Measurements from ENCODE around the gene DCAF12. TPM values are rescaled to one million over a fixed set of nuclear protein-coding genes. Genes with fewer than 3 reads are reported as not detected.
A peak's percentile ranks its signal among the peaks of the same experiment; 100 is the strongest.
"Not testable (repeated sequence)": the region's sequence is repeated elsewhere in the genome, so short reads cannot be mapped to it uniquely, and the experiment has no call there.

Gene DCAF12
- 10 to 100 TPM; 60.5 to 66.2 (median 63.3) TPM for polyA plus RNA-seq (ENCODE audit: insufficient read length in 4 of 4)

DNA sequence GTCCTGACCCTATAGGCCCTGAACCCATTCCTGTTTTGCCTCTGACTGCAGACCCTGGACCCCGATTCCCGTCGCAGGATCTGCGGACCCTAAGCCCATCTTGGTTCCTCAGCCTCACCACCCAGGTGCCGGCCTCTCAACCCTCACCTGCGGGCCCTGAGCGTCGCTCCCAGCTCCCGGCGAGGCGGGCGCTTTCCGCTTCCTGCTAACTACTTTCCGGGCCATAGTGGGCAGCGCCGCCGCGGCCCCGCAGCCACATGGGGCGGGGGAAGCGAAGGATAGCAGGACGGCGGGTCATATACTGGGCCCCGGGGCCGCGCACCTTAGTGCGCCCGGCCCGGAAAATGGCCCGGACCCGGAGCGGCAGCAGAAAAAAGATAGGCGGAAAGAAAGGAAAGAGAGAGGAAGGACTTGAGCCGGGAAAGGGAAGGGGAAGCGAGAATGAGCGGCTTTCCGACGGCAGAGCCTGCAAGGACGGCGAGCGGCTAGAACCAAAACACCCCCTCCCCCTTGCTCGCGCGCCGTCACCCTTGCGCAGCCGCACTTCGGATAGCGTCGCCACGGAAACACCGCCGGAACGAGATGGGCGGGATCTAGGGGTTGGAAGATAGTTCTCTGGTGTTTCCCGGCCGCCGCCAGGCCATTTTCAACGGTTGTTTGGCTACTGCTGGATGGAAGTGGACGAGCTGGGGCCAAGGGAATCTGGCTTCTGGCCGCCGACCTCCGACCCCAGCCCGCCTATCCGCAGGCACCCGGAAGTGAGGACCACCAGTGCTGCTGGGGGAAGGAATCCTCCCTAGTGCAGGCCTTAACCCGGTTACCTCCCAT is at the start of gene DCAF12:
DCAF12 (minus strand) TSS at position 492 of the 828 bp plus-strand sequence; CDS start at position 225, 267 bp downstream.
- DNase-seq (ENCODE audit: low read depth in 4 of 4, low spot score in 3 of 4), result peak; percentile 86 to 90 (median 88)

DNA sequence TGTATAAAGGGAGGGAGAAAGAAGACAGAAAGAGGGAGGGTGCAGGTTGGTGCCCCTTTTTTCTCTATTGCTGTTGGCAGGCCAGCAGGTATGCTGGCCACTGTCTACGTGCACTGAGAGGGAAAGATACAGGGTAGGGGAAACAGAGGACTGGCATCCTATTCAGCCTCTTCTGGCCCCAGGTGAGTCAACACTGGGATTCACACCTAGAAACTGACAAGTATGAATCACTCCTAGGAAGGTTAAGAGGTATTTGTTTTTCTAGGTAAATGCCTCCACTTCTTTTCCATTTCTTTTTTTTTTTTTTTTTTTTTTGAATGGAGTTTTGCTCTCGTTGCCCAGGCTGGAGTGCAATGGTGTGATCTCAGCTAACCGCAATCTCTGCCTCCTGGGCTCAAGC is 49.6 kb upstream of the DCAF12 start:
- no peak for DNase-seq (ENCODE audit: low read depth in 4 of 4, low spot score in 3 of 4)

DNA sequence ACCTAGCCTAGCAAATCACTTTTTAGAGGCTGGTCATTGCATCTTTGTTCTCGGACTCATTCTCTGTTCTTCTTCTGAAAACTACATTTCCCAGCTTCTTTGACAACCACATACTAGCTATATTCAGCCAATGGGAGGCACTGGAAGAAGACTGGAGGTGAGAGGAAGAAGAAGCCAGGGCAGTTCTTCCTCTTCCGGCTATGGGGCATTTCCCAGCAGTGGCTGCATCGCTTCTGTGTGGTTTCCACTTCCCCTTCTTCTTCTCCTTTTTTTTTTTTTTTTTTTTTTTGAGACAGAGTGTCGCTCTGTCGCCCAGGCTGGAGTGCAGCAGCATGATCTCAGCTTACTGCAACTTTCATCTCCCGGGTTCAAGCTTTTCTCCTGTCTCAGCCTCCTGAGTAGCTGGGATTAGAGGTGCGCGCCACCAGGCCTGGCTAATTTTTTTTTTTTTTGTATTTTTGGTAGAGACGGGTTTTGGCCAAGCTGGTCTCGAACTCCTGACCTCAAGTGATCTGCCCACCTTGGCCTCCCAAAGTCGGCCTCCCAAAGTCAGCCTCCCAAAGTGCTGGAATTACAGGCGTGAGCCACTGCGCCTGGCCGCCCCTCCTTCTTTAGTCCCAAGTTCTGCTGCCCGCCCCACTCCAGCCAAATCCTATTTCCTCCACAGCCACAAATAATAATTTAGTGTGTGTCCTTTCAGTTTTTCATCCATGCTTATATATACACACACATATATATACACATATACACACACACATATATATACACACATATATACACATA is 45.4 kb upstream of the DCAF12 start:
- DNase-seq (ENCODE audit: low read depth in 4 of 4, low spot score in 3 of 4), result no peak

DNA sequence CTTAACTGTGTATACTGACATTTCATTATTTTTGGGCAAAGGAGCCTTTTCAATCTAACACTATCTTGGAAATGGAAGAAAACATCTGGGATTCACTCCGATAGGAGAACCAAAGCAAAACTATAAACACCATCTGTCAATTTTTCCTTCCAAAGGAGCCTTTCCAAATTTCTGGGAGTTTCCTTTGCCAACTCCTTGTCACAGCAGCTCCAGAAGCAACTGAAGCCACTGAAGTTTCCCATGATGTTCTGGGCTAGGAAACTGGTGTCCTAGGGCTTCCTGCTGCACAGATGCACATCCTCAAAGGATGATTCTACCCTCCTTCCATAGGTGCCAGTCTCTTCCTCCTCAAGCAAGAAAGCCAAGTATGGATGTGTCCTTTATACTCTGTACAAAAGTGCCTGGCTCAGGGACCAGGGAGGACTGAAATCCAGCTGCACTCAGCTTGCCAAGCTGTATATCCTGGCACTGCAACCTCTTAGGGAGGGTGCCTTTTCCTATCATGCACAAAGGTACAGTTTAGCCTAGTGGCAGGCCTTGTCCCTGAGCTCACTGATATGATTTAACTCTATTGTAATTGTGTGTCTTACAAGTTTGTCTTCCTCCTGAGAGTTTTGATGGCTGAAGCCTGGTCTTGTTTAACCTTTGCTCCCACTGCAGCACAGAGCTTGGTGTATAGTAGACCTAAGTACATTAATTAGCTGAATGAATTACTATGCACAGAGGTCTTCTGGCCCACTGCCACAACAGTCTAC is 43.9 kb upstream of the DCAF12 start:
- DNase-seq (ENCODE audit: low read depth in 4 of 4, low spot score in 3 of 4), result no peak

DNA sequence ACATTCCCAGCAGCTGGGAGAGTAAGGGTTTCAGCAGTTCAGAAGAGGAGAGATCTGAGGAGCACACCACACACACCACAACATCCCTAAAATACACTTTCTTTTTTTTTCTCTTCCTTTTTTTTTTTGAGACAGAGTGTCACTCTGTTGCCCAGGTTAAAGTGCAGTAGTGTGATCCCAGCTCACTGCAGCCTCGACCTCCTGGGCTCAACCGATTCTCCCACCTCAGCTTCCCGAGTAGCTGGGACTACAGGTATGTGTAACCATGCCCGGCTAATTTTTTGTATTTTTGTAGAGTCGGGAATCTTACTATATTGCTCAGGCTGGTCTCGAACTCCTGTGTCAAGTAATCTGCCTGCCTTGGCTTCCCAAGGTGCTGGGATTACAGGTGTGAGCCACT is 42.6 kb upstream of the DCAF12 start:
- no peak for DNase-seq (ENCODE audit: low read depth in 4 of 4, low spot score in 3 of 4)

DNA sequence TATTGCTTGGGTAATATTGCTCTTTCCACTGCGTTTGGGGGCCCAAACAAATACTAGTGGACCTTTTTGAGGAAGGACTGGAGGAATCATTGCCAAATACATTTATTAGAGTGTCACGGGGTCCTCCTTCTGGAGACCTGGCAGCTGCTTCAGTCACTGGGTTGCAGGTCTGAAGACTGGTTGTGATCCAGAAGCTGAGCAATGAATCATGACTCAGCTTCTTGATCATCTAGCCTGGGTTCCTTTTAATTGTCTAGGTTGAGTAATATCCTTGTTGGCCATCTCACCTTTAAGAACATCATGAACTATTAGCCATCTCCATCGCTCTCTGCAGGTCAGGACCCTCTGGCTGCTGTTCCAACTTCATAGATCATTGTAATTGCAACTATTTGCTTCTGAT is 36.9 kb upstream of the DCAF12 start:
- DNase-seq (ENCODE audit: low read depth in 4 of 4, low spot score in 3 of 4), result no peak

DNA sequence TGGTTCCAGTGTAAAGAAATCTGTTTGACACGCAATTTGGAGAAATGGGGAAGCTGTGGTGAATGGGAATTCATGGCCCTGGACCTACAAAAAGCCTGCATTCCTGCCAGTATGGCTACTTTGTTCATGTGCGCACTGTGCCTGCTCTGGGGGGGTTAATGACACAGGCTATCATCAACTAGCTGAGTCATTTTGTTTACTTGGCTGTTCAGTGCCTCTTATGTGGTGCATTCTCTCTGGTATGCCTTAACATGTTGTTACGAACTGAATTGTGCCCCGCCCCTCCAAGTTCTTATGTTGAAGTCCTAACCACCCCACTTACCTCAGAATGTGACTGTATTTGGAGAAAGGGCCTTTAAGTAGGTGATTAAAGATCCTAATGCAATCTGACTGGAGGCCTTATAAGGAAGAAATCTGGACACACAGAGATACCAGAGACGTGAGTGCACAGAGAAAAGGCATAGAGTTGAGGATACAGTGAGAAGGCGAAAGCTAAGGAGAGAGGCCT is 31.9 kb upstream of the DCAF12 start:
- DNase-seq (ENCODE audit: low read depth in 4 of 4, low spot score in 3 of 4), result no peak

DNA sequence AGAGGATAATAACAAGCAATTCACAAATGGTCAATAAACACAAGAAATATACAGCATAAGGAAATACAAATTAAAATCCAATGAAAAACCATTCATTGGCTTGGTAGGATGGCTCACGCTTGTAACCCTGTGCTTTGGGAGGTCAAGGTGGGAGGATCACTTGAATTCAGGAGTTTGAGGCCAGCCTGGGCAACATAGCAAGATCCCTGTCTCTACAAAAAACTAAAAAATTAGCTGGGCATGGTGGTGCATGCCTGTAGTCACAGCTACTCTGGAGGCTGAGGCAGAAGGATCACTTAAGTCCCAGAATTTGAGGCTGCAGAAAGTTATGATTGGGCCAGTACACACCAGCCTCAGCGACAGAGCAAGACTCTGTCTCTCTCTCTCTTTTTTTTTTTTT is 31.4 kb upstream of the DCAF12 start:
- DNase-seq (ENCODE audit: low read depth in 4 of 4, low spot score in 3 of 4), result no peak

DNA sequence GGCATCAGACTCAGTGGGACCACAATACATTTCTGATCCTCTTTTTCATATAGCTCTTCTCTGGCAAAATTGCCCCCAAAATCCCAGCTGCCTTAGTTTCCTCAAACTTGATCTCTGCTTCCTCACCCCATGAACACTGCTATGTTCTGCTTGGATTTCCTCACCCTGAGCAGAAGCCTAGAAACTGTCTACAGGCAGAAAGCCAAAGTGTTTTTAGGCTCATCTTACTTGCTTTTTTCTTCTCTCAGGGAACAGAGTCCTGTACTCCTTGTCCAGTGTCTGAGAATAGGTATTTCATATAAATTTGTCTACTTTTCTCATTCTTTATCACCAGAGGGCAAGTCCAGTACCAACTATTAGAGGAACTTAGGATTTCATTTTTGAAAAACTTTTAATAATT is 30.8 kb upstream of the DCAF12 start:
- DNase-seq (ENCODE audit: low read depth in 4 of 4, low spot score in 3 of 4), result no peak

DNA sequence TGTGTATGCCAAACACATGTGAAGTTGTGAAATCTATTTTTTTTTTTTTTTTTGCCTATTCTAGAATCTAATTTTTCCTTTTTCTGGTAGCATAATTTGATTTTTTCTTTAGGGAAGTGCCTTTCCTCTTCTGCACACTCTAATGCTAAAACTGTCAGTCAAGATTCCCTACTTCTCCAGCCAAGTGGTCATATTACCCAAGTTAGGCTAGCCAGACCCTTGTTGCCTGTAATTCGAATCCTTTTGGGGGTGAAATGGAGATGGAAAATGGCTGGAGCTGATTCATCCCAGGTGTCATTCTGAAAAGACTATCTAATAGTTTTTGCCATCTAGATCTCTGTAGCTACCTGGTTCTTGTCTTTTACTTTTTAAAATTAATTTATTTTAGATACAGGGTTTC is 27.6 kb upstream of the DCAF12 start:
- DNase-seq (ENCODE audit: low read depth in 4 of 4, low spot score in 3 of 4), result no peak

DNA sequence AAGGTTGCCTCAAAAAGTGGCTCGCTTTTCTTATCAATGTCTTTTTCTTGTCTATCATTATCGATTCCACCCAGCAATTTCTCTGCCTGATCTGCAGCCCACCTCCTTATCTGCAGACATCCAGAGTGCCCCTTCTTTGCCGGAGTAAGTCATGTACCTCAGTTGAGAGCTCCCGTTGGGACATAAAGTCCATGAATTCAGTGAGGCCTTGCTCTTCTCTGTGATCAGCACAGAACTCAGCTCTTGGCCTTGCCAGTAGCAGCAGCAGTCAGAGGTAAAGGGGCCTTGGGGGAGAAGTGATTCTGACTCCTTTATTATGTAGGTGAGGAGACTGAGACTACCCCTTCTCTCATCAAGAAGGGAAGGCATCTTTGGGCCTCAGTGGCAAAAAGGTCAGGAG is 24.9 kb upstream of the DCAF12 start:
- no peak for DNase-seq (ENCODE audit: low read depth in 4 of 4, low spot score in 3 of 4)

DNA sequence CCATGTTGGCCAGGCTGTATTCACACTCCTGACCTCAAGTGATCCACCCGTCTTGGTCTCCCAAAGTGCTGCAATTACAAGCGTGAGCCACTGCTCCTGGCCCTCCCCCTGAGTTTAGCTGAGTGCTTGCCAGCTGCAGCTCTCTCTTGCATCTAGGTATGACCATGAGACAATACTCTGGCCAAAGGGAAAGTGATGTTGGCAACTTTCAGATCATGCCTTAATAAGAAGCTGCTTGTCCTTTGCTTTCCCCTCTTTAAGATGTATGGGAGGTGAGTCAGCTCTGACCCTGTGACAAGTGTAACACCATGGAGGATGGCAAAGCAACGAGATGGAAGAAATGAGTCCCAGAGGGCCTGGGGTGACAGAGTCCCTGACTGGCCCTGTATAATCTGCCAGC is 18.7 kb upstream of the DCAF12 start:
- no peak for DNase-seq (ENCODE audit: low read depth in 4 of 4, low spot score in 3 of 4)

DNA sequence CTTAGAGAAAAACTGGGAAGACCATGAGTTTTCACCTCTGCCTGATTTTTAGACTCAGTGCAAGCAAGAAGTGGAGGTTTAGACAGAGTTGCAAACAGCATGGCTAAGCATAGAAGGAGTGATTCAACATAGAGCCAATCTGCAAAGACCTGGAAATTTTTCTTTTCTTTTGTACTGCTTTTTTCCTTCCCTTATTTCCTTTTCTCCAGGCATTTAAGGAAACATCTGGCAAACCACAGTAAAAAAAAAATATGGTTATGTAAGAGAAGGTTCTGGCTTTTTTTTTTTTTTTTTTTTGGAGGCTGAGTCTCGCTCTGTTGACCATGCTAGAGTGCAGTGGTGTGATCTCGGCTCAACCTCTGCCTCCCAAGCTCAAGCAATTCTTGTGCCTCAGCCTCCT is 16.6 kb upstream of the DCAF12 start:
- DNase-seq (ENCODE audit: low read depth in 4 of 4, low spot score in 3 of 4), result no peak

DNA sequence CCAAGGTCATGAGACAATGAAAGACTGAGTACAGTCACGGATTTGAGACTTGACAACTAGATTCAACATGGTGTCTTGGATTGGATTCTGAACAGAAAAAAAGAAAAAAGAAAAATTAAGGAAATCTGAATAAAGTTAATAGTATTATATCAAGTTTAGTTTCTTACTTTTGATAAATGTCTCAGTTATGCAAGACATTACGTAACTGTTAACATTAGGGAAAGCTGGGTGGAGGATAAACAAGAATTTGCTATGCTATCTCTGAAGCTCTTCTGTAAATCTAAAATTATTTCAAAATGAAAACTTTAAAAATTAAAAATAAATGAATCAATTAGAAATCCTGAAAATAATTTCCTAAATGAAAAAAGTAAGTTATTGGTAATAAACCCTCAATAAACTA is 14.4 kb upstream of the DCAF12 start:
- no peak for DNase-seq (ENCODE audit: low read depth in 4 of 4, low spot score in 3 of 4)

DNA sequence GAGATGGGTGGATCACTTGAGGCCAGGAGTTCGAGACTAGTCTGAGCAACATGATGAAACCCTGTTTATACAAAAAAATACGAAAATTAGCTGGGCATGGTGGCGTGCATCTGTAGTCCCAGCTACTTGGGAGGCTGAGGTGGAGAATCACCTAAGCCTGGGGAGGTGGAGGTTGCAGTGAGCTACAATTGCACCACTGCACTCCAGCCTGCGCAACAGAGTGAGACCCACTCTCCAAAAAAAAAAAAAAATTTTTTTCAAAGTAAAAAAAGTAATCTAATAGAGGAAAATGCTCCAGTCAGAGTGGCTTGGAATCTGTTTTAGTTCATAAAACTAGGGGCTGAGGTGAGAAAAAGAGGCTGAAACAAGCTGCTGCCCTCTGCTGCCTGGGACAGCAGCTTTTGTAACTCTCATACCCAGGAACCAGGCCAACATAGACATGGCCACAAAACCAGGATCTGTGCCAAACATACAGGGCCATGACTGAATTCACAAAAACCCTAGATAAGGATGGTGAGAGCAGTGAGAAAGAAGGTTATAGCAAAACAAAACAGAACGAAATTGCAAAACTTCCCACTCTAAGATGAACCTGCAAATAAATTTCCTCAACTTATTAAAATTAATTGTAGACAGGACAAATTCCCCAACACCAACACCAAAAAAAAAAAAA is 13.1 kb upstream of the DCAF12 start:
- DNase-seq (ENCODE audit: low read depth in 4 of 4, low spot score in 3 of 4), result no peak

DNA sequence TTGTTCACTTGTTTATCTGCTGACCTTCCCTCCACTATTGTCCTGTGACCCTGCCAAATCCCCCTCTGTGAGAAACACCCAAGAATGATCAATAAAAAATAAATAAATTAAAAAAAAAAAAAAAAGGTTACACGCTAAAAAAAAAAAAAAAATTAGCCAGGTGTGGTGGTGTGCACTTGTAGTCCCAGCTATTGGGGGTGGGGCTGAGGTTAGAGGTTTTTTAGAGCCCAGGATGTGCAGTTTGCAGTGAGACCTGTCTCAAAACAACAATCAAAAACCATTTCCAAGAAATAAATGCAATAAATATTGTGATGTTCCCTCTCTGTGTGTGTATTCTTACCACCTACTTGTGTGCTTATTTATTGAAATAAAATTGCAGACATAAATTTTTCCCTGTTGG is 12.1 kb upstream of the DCAF12 start:
- DNase-seq (ENCODE audit: low read depth in 4 of 4, low spot score in 3 of 4), result not testable (repeated sequence)

DNA sequence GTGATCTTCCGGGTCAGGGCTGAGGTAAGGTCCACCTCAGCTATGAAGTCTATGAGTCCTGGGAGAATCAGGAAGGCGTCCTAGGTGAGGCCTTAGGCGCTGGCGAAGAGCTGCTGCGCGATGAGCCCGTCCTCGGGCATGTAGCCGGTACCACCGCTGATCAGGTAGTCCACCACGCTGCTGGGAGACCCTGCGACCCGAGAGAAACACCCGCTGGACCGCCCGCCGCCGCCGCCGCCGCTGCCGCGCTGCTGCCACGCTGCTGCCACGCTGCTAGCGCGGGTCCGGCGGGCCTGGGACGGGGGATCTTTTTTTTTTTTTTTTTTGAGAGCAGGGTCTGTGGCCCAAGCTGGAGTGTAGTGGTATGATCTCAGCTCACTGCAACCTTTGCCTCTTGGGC is 8.0 kb upstream of the DCAF12 start:
- no peak for DNase-seq (ENCODE audit: low read depth in 4 of 4, low spot score in 3 of 4)

DNA sequence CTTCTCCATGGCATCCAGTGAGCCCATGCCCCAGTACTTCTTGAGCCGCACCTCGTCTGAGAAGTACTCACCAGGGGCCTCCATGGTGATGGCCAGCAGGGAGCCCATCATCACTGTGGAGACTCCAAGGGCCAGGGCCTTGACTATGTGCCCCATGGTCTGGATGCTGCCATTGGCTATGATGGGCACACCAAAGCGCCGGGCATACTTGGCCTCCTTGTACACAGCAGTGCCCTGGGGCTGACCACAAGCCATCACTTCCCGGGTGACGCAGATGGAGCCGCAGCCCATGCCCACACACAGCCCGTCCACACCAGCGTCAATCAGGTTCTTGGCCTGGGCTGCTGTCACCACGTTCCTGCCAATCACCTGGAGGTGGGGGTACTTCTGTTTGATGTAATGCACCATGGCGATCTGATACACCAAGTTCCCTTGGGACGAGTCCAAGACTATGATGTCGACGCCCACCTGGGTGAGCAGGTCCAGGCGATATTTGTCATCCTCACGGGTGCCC is 7.0 kb upstream of the DCAF12 start:
- no peak for DNase-seq (ENCODE audit: low read depth in 4 of 4, low spot score in 3 of 4)

DNA sequence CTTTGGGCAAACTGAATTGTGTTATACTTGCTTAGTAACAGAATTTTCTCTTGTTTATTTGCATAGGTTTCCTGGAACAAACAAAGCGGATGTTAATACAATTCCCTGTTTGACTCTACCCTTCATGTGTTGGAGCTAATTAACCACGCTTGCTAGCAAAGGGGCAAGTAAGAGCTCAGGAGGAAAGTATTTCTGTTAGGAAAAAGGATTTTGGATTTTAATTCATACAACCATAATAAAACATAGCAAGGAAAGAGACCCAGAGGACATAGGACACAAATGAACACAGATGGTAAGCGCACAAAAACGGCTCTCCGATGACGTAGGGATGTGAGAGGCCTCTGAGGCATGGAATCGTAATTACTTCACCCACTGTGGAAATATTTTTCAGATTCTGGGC is 5.1 kb upstream of the DCAF12 start:
- no peak for DNase-seq (ENCODE audit: low read depth in 4 of 4, low spot score in 3 of 4)
